ENCODE data around the gene SHLD1.
A peak's percentile ranks its signal among the peaks of the same experiment; 100 is the strongest.

The SHLD1 gene

DNA sequence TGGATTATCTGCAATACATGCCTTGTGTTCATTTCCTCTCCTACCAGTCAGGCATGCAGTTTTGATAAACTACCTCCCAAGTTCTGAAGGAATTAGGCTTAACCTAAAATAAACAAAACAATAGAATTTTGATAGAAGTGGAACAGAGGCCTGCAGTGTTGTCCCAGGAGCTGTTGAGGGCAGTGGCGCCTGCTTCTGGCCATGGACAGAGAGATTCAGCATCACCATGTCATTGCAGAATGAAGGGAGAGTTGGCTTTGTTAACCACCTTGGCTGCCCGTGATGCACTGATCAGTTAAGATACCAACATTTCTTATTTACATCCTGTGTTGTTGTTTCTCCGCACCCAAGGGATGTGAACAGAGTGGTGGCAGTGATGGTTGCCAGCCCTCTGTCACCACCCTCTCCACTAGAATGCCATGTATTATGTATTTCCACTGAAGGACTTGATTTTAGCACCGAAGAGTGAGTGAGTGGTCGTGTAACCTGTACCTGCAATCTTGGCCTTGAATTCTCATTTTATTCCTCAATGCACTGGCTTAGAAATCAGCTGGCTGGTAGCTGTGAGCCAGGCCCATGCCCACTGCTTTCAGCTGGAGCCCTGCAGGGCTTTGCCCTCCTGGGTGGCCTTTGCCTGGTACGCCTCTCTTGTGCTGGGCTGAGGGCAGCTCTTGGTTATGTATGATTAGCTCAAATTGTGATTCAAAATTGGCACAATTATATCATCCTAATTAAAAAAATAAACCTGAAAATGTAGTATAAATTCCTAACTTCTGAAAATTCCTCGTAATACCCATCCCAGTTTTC, 56.5 kb downstream of the SHLD1 start:
- H3K4me3 ChIP-seq (replicated peaks in 1 of 2; ENCODE audit: low read depth in 2 of 2, low read length in 2 of 2) = no peak overlapping the region
- DNase-seq (ENCODE audit: low read depth in 2 of 2) = no peak
- peak; percentile 32 for TF ChIP-seq CTCF (IDR thresholded peaks at IDR 0.05; ENCODE audit: low read depth, low read length)

DNA sequence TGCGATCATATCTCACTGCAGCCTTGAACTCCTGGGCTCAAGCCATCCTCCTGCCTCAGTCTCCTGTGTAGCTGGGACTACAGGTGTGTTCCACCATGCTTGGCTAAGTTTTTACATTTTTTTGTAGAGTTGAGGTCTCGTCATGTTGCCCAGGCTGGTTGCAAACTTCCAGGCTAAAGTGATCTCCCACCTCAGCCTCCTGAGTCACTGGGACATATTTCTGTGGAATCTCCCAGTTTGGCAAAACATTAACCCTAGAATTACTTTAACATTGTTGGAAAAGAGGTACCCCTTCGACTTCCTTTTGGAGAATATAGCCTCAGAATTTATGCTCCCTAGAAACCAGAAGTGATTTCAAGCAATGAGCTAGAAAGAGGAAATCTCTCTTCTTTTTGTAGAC, 57.2 kb downstream of the SHLD1 start:
- H3K4me3 ChIP-seq (replicated peaks in 1 of 2; ENCODE audit: low read depth in 2 of 2, low read length in 2 of 2) = no peak overlapping the region
- DNase-seq (ENCODE audit: low read depth in 2 of 2) = no peak
- no peak for TF ChIP-seq CTCF (IDR thresholded peaks at IDR 0.05; ENCODE audit: low read depth, low read length)

GRCh38 chr20:5808901-5809300, 58.7 kb downstream of the SHLD1 start:
- DNase-seq (ENCODE audit: low read depth in 2 of 2) = no peak
- no peak overlapping the region for H3K4me3 ChIP-seq (replicated peaks in 1 of 2; ENCODE audit: low read depth in 2 of 2, low read length in 2 of 2)
- TF ChIP-seq CTCF (IDR thresholded peaks at IDR 0.05; ENCODE audit: low read depth, low read length) = no peak

GRCh38 chr20:5809495-5809894, 59.3 kb downstream of the SHLD1 start:
- no peak overlapping the region for H3K4me3 ChIP-seq (replicated peaks in 1 of 2; ENCODE audit: low read depth in 2 of 2, low read length in 2 of 2)
- DNase-seq (ENCODE audit: low read depth in 2 of 2) = no peak
- no peak for TF ChIP-seq CTCF (IDR thresholded peaks at IDR 0.05; ENCODE audit: low read depth, low read length)

- DNase-seq (ENCODE audit: low read depth in 2 of 2) = no peak
- no peak for TF ChIP-seq CTCF (IDR thresholded peaks at IDR 0.05; ENCODE audit: low read depth, low read length)
These were observed 60.7 kb downstream of the SHLD1 start for GRCh38 chr20:5810800-5811422.

DNA sequence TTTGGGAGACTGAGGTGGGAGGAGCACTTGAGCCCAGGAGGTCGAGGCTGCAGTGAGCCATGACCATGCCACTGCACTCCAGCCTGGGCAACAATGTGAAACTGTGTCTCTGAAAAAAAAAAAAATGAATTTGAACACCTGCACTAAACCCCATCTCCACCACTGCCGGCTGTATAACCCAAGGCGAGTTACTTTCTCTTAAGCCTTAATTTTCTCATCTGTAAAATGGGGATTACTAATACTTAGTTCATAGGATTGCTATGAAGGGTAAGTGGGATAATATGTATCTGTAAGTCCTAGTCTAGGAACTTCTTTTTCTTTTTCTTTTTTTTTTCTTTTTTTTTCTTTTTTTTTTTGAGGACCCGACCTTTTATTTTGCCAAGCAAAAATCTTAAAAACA, 61.5 kb downstream of the SHLD1 start:
- H3K4me3 ChIP-seq (replicated peaks in 1 of 2; ENCODE audit: low read depth in 2 of 2, low read length in 2 of 2) = no peak overlapping the region
- no peak for DNase-seq (ENCODE audit: low read depth in 2 of 2)
- TF ChIP-seq CTCF (IDR thresholded peaks at IDR 0.05; ENCODE audit: low read depth, low read length) = no peak

More at GRCh38 chr20:5810800-5811422, 60.7 kb downstream of the SHLD1 start:
- H3K4me3 ChIP-seq (replicated peaks in 1 of 2; ENCODE audit: low read depth in 2 of 2, low read length in 2 of 2) = no peak overlapping the region

All from cardiac fibroblast (primary cell).